Upper lobe of left lung (tissue), 4 donors: ENCODE results near the gene SUPT3H.
"Not testable (repeated sequence)": the region's sequence is repeated elsewhere in the genome, so short reads cannot be mapped to it uniquely, and the experiment has no call there.

Experiments used
- CTCF ChIP-seq, 6 experiments: fragments of 450-650 bp in 4 of 6; fragments of 200-600 bp in 2 of 6; sonication (generic) in 2 of 6; IDR thresholded peaks; one replicate each; pipeline ENCODE4 v1.5.1; 2016 to 2019; ENCODE audit warnings: antibody characterized with exemption in 6 of 6
- EP300 ChIP-seq, 4 donors: sonication (generic); formaldehyde crosslinking; IDR thresholded peaks; one replicate each; pipeline ENCODE4 v1.5.1; 2017; ENCODE audit warnings: antibody characterized with exemption in 4 of 4, control low read depth in 2 of 4
- POLR2AphosphoS5 ChIP-seq, 2 donors: sonication (generic); formaldehyde crosslinking; IDR thresholded peaks; one replicate each; pipeline ENCODE4 v1.5.1; 2017; ENCODE audit warnings: antibody characterized with exemption in 2 of 2

DNA sequence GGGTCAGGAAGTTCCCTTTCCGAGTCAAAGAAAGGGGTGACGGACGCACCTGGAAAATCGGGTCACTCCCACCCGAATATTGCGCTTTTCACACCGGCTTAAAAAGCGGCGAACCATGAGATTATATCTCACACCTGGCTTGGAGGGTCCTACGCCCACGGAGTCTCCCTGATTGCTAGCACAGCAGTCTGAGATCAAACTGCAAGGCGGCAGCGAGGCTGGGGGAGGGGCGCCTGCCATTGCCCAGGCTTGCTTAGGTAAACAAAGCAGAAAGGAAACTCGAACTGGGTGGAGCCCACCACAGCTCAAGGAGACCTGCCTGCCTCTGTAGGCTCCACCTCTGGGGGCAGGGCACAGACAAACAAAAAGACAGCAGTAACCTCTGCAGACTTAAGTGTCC, 315.1 kb downstream of the SUPT3H start:
- not testable (repeated sequence) for TF ChIP-seq CTCF, EP300, POLR2AphosphoS5 (IDR thresholded peaks at IDR 0.05)
